ENCODE measurements around the gene SSBP2. TPM values are rescaled to one million over a fixed set of nuclear protein-coding genes. Genes with fewer than 3 reads are reported as not detected.
A peak's percentile ranks its signal among the peaks of the same experiment; 100 is the strongest.

SSBP2 gene
- total and polyA plus RNA-seq, 2 donors (not counting 1 experiment from before 2014, with no cell fraction given) = 44.4 to 63.1 TPM

DNA sequence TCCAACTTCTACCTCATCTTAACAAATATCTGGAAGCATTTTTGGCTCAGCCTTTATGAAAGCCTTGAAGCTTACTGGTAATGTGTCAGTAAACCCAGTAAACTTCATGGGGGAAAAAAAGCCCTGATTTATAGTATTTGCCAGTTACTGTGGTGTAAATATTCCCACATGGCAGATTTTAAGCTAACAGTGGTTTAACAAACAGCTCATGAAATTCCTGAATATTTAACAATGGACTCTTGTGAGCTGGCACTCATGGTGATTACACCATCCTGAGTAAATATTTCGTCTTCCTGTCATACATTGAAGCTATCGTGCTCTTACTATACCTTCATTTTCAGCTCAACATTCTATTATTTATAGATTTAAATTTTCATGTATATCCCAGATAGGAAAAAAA lies 300.0 kb downstream of the SSBP2 start:
- TF ChIP-seq CTCF (conservative IDR thresholded peaks at IDR 0.05 in 1 of 2, IDR thresholded peaks at IDR 0.05 in 1 of 2; ENCODE audit: low read depth in 1 of 2, low read length in 2 of 2) (no peak), EZH2 (IDR thresholded peaks at IDR 0.05; ENCODE audit: low read length, missing control alignments) (no peak)
- Histone ChIP-seq H3K9me3 (ENCODE audit: control insufficient read depth, insufficient read depth, low read depth, low read length) (no peaks in the 10 kb centered on the region), H3K27me3 (ENCODE audit: control insufficient read depth, insufficient read depth, low read length) (no peaks in the 10 kb centered on the region), H3K4me1 (ENCODE audit: control insufficient read depth, extremely low read depth, insufficient read depth, low read length) (no peaks in the 10 kb centered on the region), H3K36me3 (ENCODE audit: control insufficient read depth, insufficient read depth, low read length) (no peaks in the 10 kb centered on the region), H3K4me2 (ENCODE audit: extremely low read depth, insufficient read depth, low read length) (no peak overlapping the region), H3K79me2 (ENCODE audit: control insufficient read depth, insufficient read depth, low read length) (no peaks in the 10 kb centered on the region), H3K27ac (ENCODE audit: insufficient read depth, low read length) (no peak overlapping the region), H2AFZ (ENCODE audit: low read length) (no peak overlapping the region), H3K9ac (ENCODE audit: insufficient read depth, low read length) (no peak overlapping the region), H3K4me3 (replicated peaks in 1 of 4; ENCODE audit: control extremely low read depth in 1 of 4, insufficient read depth in 1 of 4, low read depth in 3 of 4, low read length in 4 of 4) (no peak overlapping the region), H4K20me1 (ENCODE audit: control insufficient read depth, extremely low read depth, insufficient read depth, low read length) (no peaks in the 10 kb centered on the region)
- DNase-seq (ENCODE audit: low read depth in 2 of 2) = peak in 1 of 2 donors; percentile 48

GRCh38 chr5:81435023-81435422 lies 315.9 kb downstream of the SSBP2 start:
- DNase-seq (ENCODE audit: low read depth in 2 of 2) = no peak
- Histone ChIP-seq H3K4me2 (ENCODE audit: extremely low read depth, insufficient read depth, low read length) (no peak overlapping the region), H3K36me3 (ENCODE audit: control insufficient read depth, insufficient read depth, low read length) (no peaks in the 10 kb centered on the region), H3K27ac (ENCODE audit: insufficient read depth, low read length) (no peak overlapping the region), H3K4me1 (ENCODE audit: control insufficient read depth, extremely low read depth, insufficient read depth, low read length) (no peaks in the 10 kb centered on the region), H4K20me1 (ENCODE audit: control insufficient read depth, extremely low read depth, insufficient read depth, low read length) (no peaks in the 10 kb centered on the region), H3K4me3 (replicated peaks in 1 of 4; ENCODE audit: control extremely low read depth in 1 of 4, insufficient read depth in 1 of 4, low read depth in 3 of 4, low read length in 4 of 4) (no peak overlapping the region), H3K9me3 (ENCODE audit: control insufficient read depth, insufficient read depth, low read depth, low read length) (no peaks in the 10 kb centered on the region), H3K9ac (ENCODE audit: insufficient read depth, low read length) (no peak overlapping the region), H3K27me3 (ENCODE audit: control insufficient read depth, insufficient read depth, low read length) (no peaks in the 10 kb centered on the region), H3K79me2 (ENCODE audit: control insufficient read depth, insufficient read depth, low read length) (no peaks in the 10 kb centered on the region), H2AFZ (ENCODE audit: low read length) (no peak overlapping the region)
- no peak for TF ChIP-seq CTCF (conservative IDR thresholded peaks at IDR 0.05 in 1 of 2, IDR thresholded peaks at IDR 0.05 in 1 of 2; ENCODE audit: low read depth in 1 of 2, low read length in 2 of 2)
- no peak for TF ChIP-seq EZH2 (IDR thresholded peaks at IDR 0.05; ENCODE audit: low read length, missing control alignments)

DNA sequence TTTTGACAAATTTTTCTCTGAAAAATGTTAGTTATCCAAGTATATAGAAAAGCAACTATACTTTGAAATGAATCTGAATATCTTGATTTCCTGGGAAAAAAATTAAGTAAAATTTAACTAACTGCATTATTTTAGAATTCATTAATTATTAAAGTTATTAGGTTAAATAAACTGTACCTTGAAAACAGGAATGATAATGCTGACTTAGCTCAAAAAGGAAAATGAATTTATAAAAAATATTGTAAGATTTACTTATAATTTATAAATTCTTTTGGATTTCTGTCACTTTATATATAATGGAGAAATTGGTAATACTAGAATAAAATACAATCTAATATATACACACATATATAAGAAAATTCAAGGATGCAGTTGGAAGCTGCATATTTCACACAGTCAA lies 320.9 kb downstream of the SSBP2 start:
- Histone ChIP-seq H3K4me2 (ENCODE audit: extremely low read depth, insufficient read depth, low read length) (no peak overlapping the region), H3K27ac (ENCODE audit: insufficient read depth, low read length) (no peak overlapping the region)

More for the DNA sequence above, 320.9 kb downstream of the SSBP2 start:
- Histone ChIP-seq H3K79me2 (ENCODE audit: control insufficient read depth, insufficient read depth, low read length) (no peaks in the 10 kb centered on the region), H3K4me1 (ENCODE audit: control insufficient read depth, extremely low read depth, insufficient read depth, low read length) (peaks cover 5% of the 10 kb centered on the region), H3K27me3 (ENCODE audit: control insufficient read depth, insufficient read depth, low read length) (no peaks in the 10 kb centered on the region), H3K36me3 (ENCODE audit: control insufficient read depth, insufficient read depth, low read length) (no peaks in the 10 kb centered on the region), H3K4me3 (replicated peaks in 1 of 4; ENCODE audit: control extremely low read depth in 1 of 4, insufficient read depth in 1 of 4, low read depth in 3 of 4, low read length in 4 of 4) (no peak overlapping the region), H3K9ac (ENCODE audit: insufficient read depth, low read length) (no peak overlapping the region), H3K9me3 (ENCODE audit: control insufficient read depth, insufficient read depth, low read depth, low read length) (no peaks in the 10 kb centered on the region), H4K20me1 (ENCODE audit: control insufficient read depth, extremely low read depth, insufficient read depth, low read length) (no peaks in the 10 kb centered on the region), H2AFZ (ENCODE audit: low read length) (no peak overlapping the region)
- TF ChIP-seq CTCF (conservative IDR thresholded peaks at IDR 0.05 in 1 of 2, IDR thresholded peaks at IDR 0.05 in 1 of 2; ENCODE audit: low read depth in 1 of 2, low read length in 2 of 2) (no peak), EZH2 (IDR thresholded peaks at IDR 0.05; ENCODE audit: low read length, missing control alignments) (no peak)
- DNase-seq (ENCODE audit: low read depth in 2 of 2) = no peak
